Kidney capillary endothelial cell (primary cell): ENCODE data around the gene HBQ1.
"Not testable (repeated sequence)": the region's sequence is repeated elsewhere in the genome, so short reads cannot be mapped to it uniquely, and the experiment has no call there.

Experiments used
- DNase-seq: peaks from one replicate; pipeline ENCODE4 v3.0.0-alpha.2; 2018; ENCODE audit warnings: low spot score

HBQ1 gene

GRCh38 chr16:211631-212180 is 31.4 kb downstream of the HBQ1 start:
- not testable (repeated sequence) for DNase-seq

- DNase-seq, result no peak
Observed at GRCh38 chr16:212999-213398, 32.7 kb downstream of the HBQ1 start.

DNA sequence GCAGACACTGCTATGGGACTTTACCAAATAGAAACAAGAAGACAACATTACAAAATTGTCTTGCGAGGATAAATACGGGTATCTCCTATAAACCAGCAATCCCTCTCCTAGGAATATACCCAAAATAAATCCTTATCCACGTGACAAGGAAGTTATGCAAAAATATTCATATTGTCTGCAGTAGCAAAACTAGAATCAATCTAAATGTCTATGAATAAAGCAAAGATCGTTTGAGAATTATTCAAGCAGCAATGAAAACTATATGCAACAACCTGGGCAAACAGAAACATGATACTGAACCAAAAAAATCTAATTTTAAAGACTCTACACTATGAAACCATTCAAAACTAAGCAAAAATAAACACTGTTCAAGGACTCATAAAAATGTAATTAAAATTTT is 39.8 kb downstream of the HBQ1 start:
- DNase-seq, result no peak

- no peak for DNase-seq
Observed at GRCh38 chr16:228151-228851, 48.0 kb downstream of the HBQ1 start.

DNA sequence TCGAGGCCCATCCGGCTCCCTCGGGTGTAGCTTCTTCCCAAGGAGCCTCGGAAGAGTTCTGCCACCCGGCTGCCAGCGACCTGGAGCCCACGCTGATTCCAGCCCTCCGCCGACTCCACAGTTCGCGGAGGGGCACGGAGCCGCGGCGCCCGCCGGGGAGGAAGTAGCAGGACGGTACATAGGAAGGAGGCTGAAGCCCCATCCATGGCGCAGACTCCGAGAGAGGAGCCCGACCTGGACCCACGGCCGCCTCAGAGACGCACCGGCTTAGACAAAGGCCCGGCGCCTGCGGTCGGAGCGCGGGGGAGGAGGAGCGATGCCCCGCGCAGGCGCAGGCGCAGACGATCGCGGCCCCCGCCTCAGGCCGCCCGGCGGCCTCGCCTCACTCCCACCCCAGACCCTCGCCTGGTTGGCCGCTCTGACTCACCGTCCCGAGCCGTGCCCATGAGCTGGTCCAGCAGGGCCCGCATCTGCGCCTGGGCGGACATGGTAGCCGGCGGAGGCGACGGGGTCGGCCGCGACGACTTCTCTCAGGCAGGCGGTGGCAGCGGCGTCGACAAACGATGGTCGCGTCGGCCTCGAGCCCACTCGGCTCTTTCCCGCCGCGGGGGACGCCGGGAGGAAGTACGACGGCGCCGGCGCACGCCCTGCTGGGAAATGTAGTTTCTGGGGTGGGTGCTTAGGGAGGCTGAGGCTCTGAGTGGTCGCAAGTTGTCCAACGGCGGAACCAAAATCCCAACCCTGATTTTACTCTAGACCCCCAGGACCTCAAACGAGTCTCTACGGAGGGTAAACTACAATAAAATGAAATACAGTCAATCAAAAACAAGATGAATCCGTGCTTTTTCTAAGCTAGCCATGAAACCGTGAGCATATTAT is 48.8 kb downstream of the HBQ1 start, which contains the start of gene LUC7L:
LUC7L (minus strand) TSS at position 598 of the 879 bp plus-strand sequence; CDS start at position 488, 110 bp downstream.
- peak; percentile 71 for DNase-seq

DNA sequence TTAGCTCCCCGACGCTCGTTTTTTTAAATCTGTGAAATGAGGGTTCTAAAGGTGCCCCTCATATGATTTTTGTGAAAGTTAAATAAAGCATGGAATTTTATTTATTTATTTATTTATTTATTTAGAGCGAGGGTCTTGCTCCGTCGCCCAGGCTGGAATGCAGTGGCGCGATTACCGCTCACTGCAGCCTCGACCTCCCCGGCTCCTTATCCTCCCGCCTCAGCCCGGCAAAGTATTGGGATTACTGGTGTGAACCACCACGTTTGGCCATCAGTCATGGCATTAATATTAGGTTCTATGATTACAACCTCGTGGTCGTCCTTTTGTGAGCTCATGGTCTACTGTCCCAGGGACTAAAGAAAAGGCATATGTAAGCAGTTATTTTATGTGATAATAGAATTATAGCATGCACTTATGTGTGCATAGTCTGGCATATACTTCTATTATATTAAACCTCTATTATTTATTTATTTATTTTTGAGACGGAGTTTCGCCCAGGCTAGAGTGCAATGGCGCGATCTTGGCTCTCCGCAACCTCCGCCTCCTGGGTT is 49.5 kb downstream of the HBQ1 start:
- no peak for DNase-seq

GRCh38 chr16:230351-230750 is 50.1 kb downstream of the HBQ1 start:
- DNase-seq, result not testable (repeated sequence)
